HEK293 (cell line): ENCODE measurements around the gene CHST3.

Source experiments
- CTCF ChIA-PET: fragments of 350-600 bp; formaldehyde crosslinking; extraction: SDS; loops from one replicate; lab custom pipeline; 2021; ENCODE audit warnings: antibody characterized with exemption; lab: Yijun Ruan, JAX
- POLR2A ChIA-PET: fragments of 300-600 bp; formaldehyde crosslinking; extraction: SDS; loops from one replicate; lab custom pipeline; 2020; ENCODE audit warnings: antibody characterized with exemption, inconsistent platforms; lab: Yijun Ruan, JAX
- H3K27ac ChIP-seq: fragments of 200-500 bp; sonication (Bioruptor generic); 2 replicates; pipeline ENCODE4 v1.5.1; 2014; ENCODE audit warnings: low read depth, low read length, control low read depth, inconsistent platforms; ENCODE audit errors: extremely low read depth
- H3K36me3 ChIP-seq, 2 experiments: fragments of 200-500 bp in 1 of 2; sonication (Bioruptor generic) in 1 of 2; 1 replicate in 1 of 2; 2 replicates in 1 of 2; pipeline ENCODE4 v1.5.1; 2014 to 2017; ENCODE audit warnings: inconsistent platforms in 2 of 2, low read length in 2 of 2; ENCODE audit not compliant: control insufficient read depth in 2 of 2, insufficient read depth in 1 of 2
- H3K4me1 ChIP-seq: fragments of 200-500 bp; sonication (Bioruptor generic); 2 replicates; pipeline ENCODE4 v1.5.1; 2014; ENCODE audit warnings: mild to moderate bottlenecking, low read length, inconsistent platforms; ENCODE audit not compliant: control insufficient read depth, insufficient read depth
- H3K4me3 ChIP-seq: 2 replicates; pipeline ENCODE4 v1.5.1; 2011; ENCODE audit warnings: low read depth, mild to moderate bottlenecking, control low read depth, low read length, moderate library complexity
- H3K9me3 ChIP-seq: fragments of 200-500 bp; sonication (Bioruptor generic); 2 replicates; pipeline ENCODE4 v1.5.1; 2014; ENCODE audit warnings: low read depth, low read length, inconsistent platforms; ENCODE audit not compliant: control insufficient read depth, insufficient read depth
- GLI4 ChIP-seq: fragments of 450-650 bp; formaldehyde crosslinking; IDR thresholded peaks from 2 replicates; pipeline ENCODE4 v1.5.1; 2016; ENCODE audit warnings: missing biosample characterization, missing genetic modification characterization
- KLF1 ChIP-seq: fragments of 450-650 bp; formaldehyde crosslinking; IDR thresholded peaks from 2 replicates; pipeline ENCODE4 v1.5.1; 2016; ENCODE audit warnings: missing biosample characterization, missing genetic modification characterization
- MEIS1 ChIP-seq: sonication (generic); formaldehyde crosslinking; IDR thresholded peaks from 2 replicates; pipeline ENCODE4 v1.8.1; 2022; ENCODE audit warnings: missing genetic modification reagents, mild to moderate bottlenecking, borderline replicate concordance
- MZF1 ChIP-seq: fragments of 450-650 bp; formaldehyde crosslinking; IDR thresholded peaks from 2 replicates; pipeline ENCODE4 v1.5.1; 2017; ENCODE audit warnings: missing biosample characterization, missing genetic modification characterization, borderline replicate concordance
- REPIN1 ChIP-seq: fragments of 450-650 bp; formaldehyde crosslinking; IDR thresholded peaks from 2 replicates; pipeline ENCODE4 v1.5.1; 2017; ENCODE audit warnings: missing biosample characterization, missing genetic modification characterization, low read depth
- SALL2 ChIP-seq: fragments of 450-650 bp; formaldehyde crosslinking; IDR thresholded peaks from 2 replicates; pipeline ENCODE4 v1.5.0; 2017; ENCODE audit warnings: missing biosample characterization, mild to moderate bottlenecking, missing genetic modification characterization, borderline replicate concordance
- WT1 ChIP-seq: fragments of 450-650 bp; formaldehyde crosslinking; IDR thresholded peaks from 2 replicates; pipeline ENCODE4 v1.5.1; 2016; ENCODE audit warnings: missing biosample characterization, missing genetic modification characterization
- ZIC2 ChIP-seq: fragments of 450-650 bp; formaldehyde crosslinking; IDR thresholded peaks from 2 replicates; pipeline ENCODE4 v1.5.1; 2016; ENCODE audit warnings: missing biosample characterization, missing genetic modification characterization
- ZNF114 ChIP-seq: fragments of 450-650 bp; formaldehyde crosslinking; IDR thresholded peaks from 2 replicates; pipeline ENCODE4 v1.5.0; 2017; ENCODE audit warnings: missing biosample characterization, missing genetic modification characterization
- ZNF146 ChIP-seq: fragments of 450-650 bp; formaldehyde crosslinking; IDR thresholded peaks from 2 replicates; pipeline ENCODE4 v1.5.1; 2016; ENCODE audit warnings: missing biosample characterization, missing genetic modification characterization
- ZNF24 ChIP-seq: fragments of 450-650 bp; formaldehyde crosslinking; IDR thresholded peaks from 2 replicates; pipeline ENCODE4 v1.5.1; 2016; ENCODE audit warnings: missing biosample characterization, missing genetic modification characterization
- ZNF394 ChIP-seq: fragments of 450-650 bp; formaldehyde crosslinking; IDR thresholded peaks from 2 replicates; pipeline ENCODE4 v1.5.1; 2016; ENCODE audit warnings: missing biosample characterization, missing genetic modification characterization, mild to moderate bottlenecking, moderate library complexity, borderline replicate concordance
- ZNF404 ChIP-seq: fragments of 450-650 bp; formaldehyde crosslinking; IDR thresholded peaks from 2 replicates; pipeline ENCODE4 v1.5.1; 2017; ENCODE audit warnings: missing biosample characterization, missing genetic modification characterization
- ZNF501 ChIP-seq: fragments of 450-650 bp; formaldehyde crosslinking; IDR thresholded peaks from 2 replicates; pipeline ENCODE4 v1.5.1; 2016; ENCODE audit warnings: missing biosample characterization, missing genetic modification characterization
- ZNF510 ChIP-seq: fragments of 450-650 bp; formaldehyde crosslinking; IDR thresholded peaks from 2 replicates; pipeline ENCODE4 v1.5.1; 2018; ENCODE audit warnings: mild to moderate bottlenecking, missing genetic modification characterization, missing biosample characterization; ENCODE audit not compliant: insufficient replicate concordance
- ZNF530 ChIP-seq: fragments of 450-650 bp; formaldehyde crosslinking; IDR thresholded peaks from 2 replicates; pipeline ENCODE4 v1.5.1; 2016; ENCODE audit warnings: low read depth, missing biosample characterization, missing genetic modification characterization
- ZNF596 ChIP-seq: fragments of 450-650 bp; IDR thresholded peaks from 2 replicates; pipeline ENCODE4 v1.5.0; 2018; ENCODE audit warnings: missing biosample characterization, mild to moderate bottlenecking, missing genetic modification characterization, moderate library complexity
- ZNF791 ChIP-seq: fragments of 450-650 bp; formaldehyde crosslinking; IDR thresholded peaks from 2 replicates; pipeline ENCODE4 v1.5.1; 2016; ENCODE audit warnings: missing biosample characterization, missing genetic modification characterization
- TF ChIP-seq, protein P1 (sequence below): fragments of 450-650 bp; formaldehyde crosslinking; IDR thresholded peaks from 2 replicates; pipeline ENCODE4 v1.5.0; 2017; ENCODE audit warnings: missing biosample characterization, missing genetic modification characterization, borderline replicate concordance
- TF ChIP-seq, protein P2 (sequence below): fragments of 450-650 bp; formaldehyde crosslinking; IDR thresholded peaks from 2 replicates; pipeline ENCODE4 v1.5.1; 2016; ENCODE audit warnings: missing biosample characterization, missing genetic modification characterization
- TF ChIP-seq, protein P3 (sequence below): fragments of 450-650 bp; formaldehyde crosslinking; IDR thresholded peaks from 2 replicates; pipeline ENCODE4 v1.5.1; 2016; ENCODE audit warnings: missing biosample characterization, missing genetic modification characterization
- TF ChIP-seq, protein P4 (sequence below): fragments of 450-650 bp; formaldehyde crosslinking; IDR thresholded peaks from 2 replicates; pipeline ENCODE4 v1.5.1; 2017; ENCODE audit warnings: missing biosample characterization, mild to moderate bottlenecking, missing genetic modification characterization, moderate library complexity

CHST3 gene

DNA sequence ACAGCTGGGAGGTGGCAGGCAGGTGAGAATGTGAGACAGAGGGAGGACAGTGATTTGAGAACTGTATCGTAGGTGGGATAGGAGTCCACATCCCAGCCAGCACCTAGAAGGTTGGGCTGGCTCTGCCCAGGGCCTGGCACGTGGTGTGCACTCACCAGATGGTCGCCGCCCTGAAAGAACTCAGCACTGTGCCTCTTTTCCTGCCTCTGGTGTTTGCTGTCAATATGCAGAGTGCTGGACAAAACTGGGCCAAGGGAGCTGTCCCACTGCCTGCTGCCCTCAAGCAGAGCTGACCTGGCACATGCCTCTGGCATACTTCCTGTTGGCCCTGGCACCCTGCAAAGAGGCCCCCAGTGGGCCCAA lies 36.8 kb downstream of the CHST3 start:
- ChIA-PET CTCF (interaction anchor here (0.6 kb wide), 1 partner anchor 40 kb away, joined by 3 read pairs; no protein-coding TSS in a partner anchor), POLR2A (no interaction called here)
- Histone ChIP-seq H3K4me3 (no peak overlapping the region), H3K4me1 (peaks cover 12% of the 10 kb centered on the region), H3K36me3 (no peaks in the 10 kb centered on the region), H3K27ac (no peak overlapping the region), H3K9me3 (no peaks in the 10 kb centered on the region)
- TF ChIP-seq ZNF404 (tag by site-specific recombination) (no peak), ZNF510 (tag by site-specific recombination) (no peak), ZNF791 (tag by site-specific recombination) (no peak), ZNF596 (tag by site-specific recombination) (no peak), ZNF501 (no peak), REPIN1 (tag by site-specific recombination) (no peak), KLF1 (tag by site-specific recombination) (0 out of 2 replicates have a peak, but pooled peaks have one; percentile 7), ZNF530 (no peak), WT1 (tag by site-specific recombination) (no peak), ZNF114 (tag by site-specific recombination) (no peak), GLI4 (tag by site-specific recombination) (no peak), ZNF146 (no peak), SALL2 (tag by site-specific recombination) (no peak), MEIS1 (CRISPR knock-in tag) (no peak), ZNF24 (no peak), ZNF394 (tag by site-specific recombination) (no peak), ZIC2 (0 out of 2 replicates have a peak, but pooled peaks have one; percentile 24), MZF1 (no peak)
- TF ChIP-seq, protein P1, sequence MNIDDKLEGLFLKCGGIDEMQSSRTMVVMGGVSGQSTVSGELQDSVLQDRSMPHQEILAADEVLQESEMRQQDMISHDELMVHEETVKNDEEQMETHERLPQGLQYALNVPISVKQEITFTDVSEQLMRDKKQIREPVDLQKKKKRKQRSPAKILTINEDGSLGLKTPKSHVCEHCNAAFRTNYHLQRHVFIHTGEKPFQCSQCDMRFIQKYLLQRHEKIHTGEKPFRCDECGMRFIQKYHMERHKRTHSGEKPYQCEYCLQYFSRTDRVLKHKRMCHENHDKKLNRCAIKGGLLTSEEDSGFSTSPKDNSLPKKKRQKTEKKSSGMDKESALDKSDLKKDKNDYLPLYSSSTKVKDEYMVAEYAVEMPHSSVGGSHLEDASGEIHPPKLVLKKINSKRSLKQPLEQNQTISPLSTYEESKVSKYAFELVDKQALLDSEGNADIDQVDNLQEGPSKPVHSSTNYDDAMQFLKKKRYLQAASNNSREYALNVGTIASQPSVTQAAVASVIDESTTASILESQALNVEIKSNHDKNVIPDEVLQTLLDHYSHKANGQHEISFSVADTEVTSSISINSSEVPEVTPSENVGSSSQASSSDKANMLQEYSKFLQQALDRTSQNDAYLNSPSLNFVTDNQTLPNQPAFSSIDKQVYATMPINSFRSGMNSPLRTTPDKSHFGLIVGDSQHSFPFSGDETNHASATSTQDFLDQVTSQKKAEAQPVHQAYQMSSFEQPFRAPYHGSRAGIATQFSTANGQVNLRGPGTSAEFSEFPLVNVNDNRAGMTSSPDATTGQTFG, result no peak
- TF ChIP-seq, protein P2, sequence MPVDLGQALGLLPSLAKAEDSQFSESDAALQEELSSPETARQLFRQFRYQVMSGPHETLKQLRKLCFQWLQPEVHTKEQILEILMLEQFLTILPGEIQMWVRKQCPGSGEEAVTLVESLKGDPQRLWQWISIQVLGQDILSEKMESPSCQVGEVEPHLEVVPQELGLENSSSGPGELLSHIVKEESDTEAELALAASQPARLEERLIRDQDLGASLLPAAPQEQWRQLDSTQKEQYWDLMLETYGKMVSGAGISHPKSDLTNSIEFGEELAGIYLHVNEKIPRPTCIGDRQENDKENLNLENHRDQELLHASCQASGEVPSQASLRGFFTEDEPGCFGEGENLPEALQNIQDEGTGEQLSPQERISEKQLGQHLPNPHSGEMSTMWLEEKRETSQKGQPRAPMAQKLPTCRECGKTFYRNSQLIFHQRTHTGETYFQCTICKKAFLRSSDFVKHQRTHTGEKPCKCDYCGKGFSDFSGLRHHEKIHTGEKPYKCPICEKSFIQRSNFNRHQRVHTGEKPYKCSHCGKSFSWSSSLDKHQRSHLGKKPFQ (tag by site-specific recombination), result no peak
- TF ChIP-seq, protein P3, sequence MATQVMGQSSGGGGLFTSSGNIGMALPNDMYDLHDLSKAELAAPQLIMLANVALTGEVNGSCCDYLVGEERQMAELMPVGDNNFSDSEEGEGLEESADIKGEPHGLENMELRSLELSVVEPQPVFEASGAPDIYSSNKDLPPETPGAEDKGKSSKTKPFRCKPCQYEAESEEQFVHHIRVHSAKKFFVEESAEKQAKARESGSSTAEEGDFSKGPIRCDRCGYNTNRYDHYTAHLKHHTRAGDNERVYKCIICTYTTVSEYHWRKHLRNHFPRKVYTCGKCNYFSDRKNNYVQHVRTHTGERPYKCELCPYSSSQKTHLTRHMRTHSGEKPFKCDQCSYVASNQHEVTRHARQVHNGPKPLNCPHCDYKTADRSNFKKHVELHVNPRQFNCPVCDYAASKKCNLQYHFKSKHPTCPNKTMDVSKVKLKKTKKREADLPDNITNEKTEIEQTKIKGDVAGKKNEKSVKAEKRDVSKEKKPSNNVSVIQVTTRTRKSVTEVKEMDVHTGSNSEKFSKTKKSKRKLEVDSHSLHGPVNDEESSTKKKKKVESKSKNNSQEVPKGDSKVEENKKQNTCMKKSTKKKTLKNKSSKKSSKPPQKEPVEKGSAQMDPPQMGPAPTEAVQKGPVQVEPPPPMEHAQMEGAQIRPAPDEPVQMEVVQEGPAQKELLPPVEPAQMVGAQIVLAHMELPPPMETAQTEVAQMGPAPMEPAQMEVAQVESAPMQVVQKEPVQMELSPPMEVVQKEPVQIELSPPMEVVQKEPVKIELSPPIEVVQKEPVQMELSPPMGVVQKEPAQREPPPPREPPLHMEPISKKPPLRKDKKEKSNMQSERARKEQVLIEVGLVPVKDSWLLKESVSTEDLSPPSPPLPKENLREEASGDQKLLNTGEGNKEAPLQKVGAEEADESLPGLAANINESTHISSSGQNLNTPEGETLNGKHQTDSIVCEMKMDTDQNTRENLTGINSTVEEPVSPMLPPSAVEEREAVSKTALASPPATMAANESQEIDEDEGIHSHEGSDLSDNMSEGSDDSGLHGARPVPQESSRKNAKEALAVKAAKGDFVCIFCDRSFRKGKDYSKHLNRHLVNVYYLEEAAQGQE (tag by site-specific recombination), result 0 out of 2 replicates have a peak, but pooled peaks have one; percentile 38
- TF ChIP-seq, protein P4, sequence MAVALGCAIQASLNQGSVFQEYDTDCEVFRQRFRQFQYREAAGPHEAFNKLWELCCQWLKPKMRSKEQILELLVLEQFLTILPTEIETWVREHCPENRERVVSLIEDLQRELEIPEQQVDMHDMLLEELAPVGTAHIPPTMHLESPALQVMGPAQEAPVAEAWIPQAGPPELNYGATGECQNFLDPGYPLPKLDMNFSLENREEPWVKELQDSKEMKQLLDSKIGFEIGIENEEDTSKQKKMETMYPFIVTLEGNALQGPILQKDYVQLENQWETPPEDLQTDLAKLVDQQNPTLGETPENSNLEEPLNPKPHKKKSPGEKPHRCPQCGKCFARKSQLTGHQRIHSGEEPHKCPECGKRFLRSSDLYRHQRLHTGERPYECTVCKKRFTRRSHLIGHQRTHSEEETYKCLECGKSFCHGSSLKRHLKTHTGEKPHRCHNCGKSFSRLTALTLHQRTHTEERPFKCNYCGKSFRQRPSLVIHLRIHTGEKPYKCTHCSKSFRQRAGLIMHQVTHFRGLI (tag by site-specific recombination), result peak; percentile 89
- TF ChIP-seq, all 188 proteins: peak for 4
